ENCODE measurements around the gene FAM32A.

DNA sequence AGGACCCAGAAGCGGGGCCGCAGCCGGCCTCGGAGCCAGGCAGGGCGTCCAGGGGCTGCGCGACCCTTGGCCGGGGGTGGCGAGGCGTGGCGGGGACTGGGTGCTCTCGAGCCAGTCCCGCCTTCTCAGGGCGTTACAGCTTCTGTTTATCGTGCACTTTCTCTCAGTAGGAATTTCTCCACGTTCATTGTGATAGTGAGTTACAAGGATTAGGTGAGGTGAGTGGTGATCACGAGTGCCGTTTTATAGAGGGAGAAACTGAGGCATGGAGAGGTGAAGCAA lies 13.1 kb downstream of the FAM32A start:
- no peak for TF ChIP-seq POLR2A (IDR thresholded peaks at IDR 0.05)
- TF ChIP-seq, protein P1, sequence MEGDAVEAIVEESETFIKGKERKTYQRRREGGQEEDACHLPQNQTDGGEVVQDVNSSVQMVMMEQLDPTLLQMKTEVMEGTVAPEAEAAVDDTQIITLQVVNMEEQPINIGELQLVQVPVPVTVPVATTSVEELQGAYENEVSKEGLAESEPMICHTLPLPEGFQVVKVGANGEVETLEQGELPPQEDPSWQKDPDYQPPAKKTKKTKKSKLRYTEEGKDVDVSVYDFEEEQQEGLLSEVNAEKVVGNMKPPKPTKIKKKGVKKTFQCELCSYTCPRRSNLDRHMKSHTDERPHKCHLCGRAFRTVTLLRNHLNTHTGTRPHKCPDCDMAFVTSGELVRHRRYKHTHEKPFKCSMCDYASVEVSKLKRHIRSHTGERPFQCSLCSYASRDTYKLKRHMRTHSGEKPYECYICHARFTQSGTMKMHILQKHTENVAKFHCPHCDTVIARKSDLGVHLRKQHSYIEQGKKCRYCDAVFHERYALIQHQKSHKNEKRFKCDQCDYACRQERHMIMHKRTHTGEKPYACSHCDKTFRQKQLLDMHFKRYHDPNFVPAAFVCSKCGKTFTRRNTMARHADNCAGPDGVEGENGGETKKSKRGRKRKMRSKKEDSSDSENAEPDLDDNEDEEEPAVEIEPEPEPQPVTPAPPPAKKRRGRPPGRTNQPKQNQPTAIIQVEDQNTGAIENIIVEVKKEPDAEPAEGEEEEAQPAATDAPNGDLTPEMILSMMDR (IDR thresholded peaks at IDR 0.05): no peak
